ENCODE measurements around the gene TSC22D1. TPM values are rescaled to one million over a fixed set of nuclear protein-coding genes. Genes with fewer than 3 reads are reported as not detected.
"Not testable (repeated sequence)": the region's sequence is repeated elsewhere in the genome, so short reads cannot be mapped to it uniquely, and the experiment has no call there.

TSC22D1 gene
- total RNA-seq, 1 donor from 2014 or later: 149 TPM

GRCh38 chr13:44566601-44567000 lies 9.5 kb downstream of the TSC22D1 start:
- Histone ChIP-seq H3K4me3 (no peak overlapping the region), H3K4me1 (no peaks in the 10 kb centered on the region)
- intact Hi-C loops (cut with DNase I): no loop called here

GRCh38 chr13:44565881-44566280 lies 10.2 kb downstream of the TSC22D1 start:
- intact Hi-C loops (cut with DNase I): no loop called here
- no peaks in the 10 kb centered on the region for H3K36me3 ChIP-seq
- H3K9me3 ChIP-seq: no peaks in the 10 kb centered on the region
- H3K4me3 ChIP-seq: no peak overlapping the region
- no peaks in the 10 kb centered on the region for H3K4me1 ChIP-seq
- no peak for TF ChIP-seq CTCF (IDR thresholded peaks at IDR 0.05)
- ATAC-seq: no peak
- no peaks in the 10 kb centered on the region for H3K27me3 ChIP-seq
- H3K27ac ChIP-seq: no peak overlapping the region
- no peak for DNase-seq

More at GRCh38 chr13:44566601-44567000, 9.5 kb downstream of the TSC22D1 start:
- no peak for TF ChIP-seq CTCF (IDR thresholded peaks at IDR 0.05)
- ATAC-seq: no peak
- no peaks in the 10 kb centered on the region for H3K36me3 ChIP-seq
- no peak for DNase-seq
- no peak overlapping the region for H3K27ac ChIP-seq
- no peaks in the 10 kb centered on the region for H3K9me3 ChIP-seq
- no peaks in the 10 kb centered on the region for H3K27me3 ChIP-seq

- Histone ChIP-seq H3K27me3 (no peaks in the 10 kb centered on the region), H3K4me1 (no peaks in the 10 kb centered on the region), H3K9me3 (no peaks in the 10 kb centered on the region), H3K27ac (no peak overlapping the region), H3K4me3 (no peak overlapping the region), H3K36me3 (no peaks in the 10 kb centered on the region)
- ATAC-seq (no peak), DNase-seq (no peak)
- no peak for TF ChIP-seq CTCF (IDR thresholded peaks at IDR 0.05)
- intact Hi-C loops (cut with DNase I): no loop called here
These were observed 11.2 kb downstream of the TSC22D1 start for GRCh38 chr13:44564936-44565335.

- H3K4me3 ChIP-seq; H3K27me3 ChIP-seq; DNase-seq; intact Hi-C loops (cut with DNase I); H3K27ac ChIP-seq; ATAC-seq; H3K9me3 ChIP-seq; H3K36me3 ChIP-seq; H3K4me1 ChIP-seq: not testable (repeated sequence)
These were observed 13.3 kb downstream of the TSC22D1 start for GRCh38 chr13:44562853-44563252.

GRCh38 chr13:44561351-44561750 lies 14.8 kb downstream of the TSC22D1 start:
- Histone ChIP-seq H3K27me3 (no peaks in the 10 kb centered on the region), H3K9me3 (no peaks in the 10 kb centered on the region), H3K27ac (no peak overlapping the region), H3K4me3 (no peak overlapping the region), H3K36me3 (no peaks in the 10 kb centered on the region), H3K4me1 (no peaks in the 10 kb centered on the region)
- intact Hi-C loops (cut with DNase I): no loop called here
- no peak for ATAC-seq
- no peak for TF ChIP-seq CTCF (IDR thresholded peaks at IDR 0.05)
- no peak for DNase-seq

GRCh38 chr13:44557986-44558385 lies 18.1 kb downstream of the TSC22D1 start:
- no peaks in the 10 kb centered on the region for H3K9me3 ChIP-seq
- intact Hi-C loops (cut with DNase I): no loop called here
- no peaks in the 10 kb centered on the region for H3K4me1 ChIP-seq

More at GRCh38 chr13:44557986-44558385, 18.1 kb downstream of the TSC22D1 start:
- DNase-seq (no peak), ATAC-seq (no peak)
- no peak for TF ChIP-seq CTCF (IDR thresholded peaks at IDR 0.05)
- H3K27me3 ChIP-seq: no peaks in the 10 kb centered on the region
- no peak overlapping the region for H3K4me3 ChIP-seq
- H3K36me3 ChIP-seq: no peaks in the 10 kb centered on the region
- H3K27ac ChIP-seq: no peak overlapping the region
